ENCODE results near the gene PDE1C.

Gene PDE1C

DNA sequence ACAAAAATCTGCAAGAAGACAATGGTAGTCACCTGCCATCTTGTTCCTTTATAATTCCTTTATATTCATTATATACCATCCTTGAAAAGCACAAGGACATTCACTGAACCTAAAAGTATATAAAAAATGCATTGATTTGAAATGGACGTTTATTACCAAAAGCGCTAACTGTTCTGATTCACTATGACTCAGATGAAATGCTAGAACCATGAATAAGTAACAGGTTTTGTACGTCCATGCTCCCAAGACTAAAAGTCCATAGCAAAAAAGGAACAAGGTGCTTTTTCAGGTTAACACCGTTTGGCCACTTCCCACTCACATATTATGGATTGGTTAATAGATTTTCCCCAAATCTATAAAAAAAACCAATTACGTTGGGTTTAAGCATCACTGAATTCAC, 273.8 kb downstream of the PDE1C start:
- H3K27ac ChIP-seq: no peak overlapping the region
- TF ChIP-seq, protein P1, sequence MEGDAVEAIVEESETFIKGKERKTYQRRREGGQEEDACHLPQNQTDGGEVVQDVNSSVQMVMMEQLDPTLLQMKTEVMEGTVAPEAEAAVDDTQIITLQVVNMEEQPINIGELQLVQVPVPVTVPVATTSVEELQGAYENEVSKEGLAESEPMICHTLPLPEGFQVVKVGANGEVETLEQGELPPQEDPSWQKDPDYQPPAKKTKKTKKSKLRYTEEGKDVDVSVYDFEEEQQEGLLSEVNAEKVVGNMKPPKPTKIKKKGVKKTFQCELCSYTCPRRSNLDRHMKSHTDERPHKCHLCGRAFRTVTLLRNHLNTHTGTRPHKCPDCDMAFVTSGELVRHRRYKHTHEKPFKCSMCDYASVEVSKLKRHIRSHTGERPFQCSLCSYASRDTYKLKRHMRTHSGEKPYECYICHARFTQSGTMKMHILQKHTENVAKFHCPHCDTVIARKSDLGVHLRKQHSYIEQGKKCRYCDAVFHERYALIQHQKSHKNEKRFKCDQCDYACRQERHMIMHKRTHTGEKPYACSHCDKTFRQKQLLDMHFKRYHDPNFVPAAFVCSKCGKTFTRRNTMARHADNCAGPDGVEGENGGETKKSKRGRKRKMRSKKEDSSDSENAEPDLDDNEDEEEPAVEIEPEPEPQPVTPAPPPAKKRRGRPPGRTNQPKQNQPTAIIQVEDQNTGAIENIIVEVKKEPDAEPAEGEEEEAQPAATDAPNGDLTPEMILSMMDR (IDR thresholded peaks at IDR 0.05): no peak
- TF ChIP-seq ZFX (IDR thresholded peaks at IDR 0.05; ENCODE audit: borderline replicate concordance): no peak

DNA sequence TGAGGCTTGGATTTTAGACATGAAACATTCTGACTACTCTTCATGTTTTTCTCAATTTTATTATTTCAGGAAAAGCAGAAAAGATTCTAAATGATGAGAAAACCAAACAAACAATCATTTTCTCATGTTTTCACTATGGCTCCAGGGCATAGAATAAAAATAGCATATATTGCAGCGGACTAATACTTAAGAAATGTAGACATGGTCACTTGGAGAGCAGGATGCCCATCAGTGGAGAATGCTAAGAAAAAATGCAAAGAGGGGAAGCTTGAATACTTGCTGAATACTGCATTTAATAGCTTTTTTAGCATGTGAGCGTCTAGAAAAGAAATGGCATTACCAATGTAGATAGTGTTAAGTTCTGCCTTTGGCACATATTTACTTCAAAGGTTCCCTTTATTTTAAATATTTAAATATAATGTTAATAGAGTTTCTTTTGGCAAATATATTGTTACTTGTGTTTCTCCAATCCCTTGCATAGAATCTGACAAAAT, 275.3 kb downstream of the PDE1C start:
- H3K27ac ChIP-seq: no peak overlapping the region
- TF ChIP-seq ZFX (IDR thresholded peaks at IDR 0.05; ENCODE audit: borderline replicate concordance): no peak
- TF ChIP-seq, protein P1 (IDR thresholded peaks at IDR 0.05): no peak

DNA sequence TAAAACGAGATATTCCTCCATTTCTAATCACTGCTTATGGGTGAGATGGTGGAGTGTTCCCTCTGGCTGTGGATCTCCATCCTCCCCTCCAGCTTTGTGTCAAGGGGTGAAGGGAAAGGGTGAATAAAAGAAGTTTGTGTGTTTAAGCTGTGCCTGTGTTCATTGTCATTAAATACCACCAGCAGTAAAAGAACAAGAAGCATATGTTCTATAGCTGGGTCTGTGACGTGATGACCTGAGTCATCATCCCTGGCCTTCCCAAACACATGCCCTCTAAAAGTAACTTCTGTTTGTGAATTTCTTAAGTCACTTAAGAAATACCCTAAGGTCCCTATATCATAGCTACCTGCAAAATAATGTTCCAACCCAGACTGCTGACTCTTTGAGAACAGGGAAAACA, 278.3 kb downstream of the PDE1C start:
- TF ChIP-seq, protein P1 (IDR thresholded peaks at IDR 0.05): no peak
- no peak for TF ChIP-seq ZFX (IDR thresholded peaks at IDR 0.05; ENCODE audit: borderline replicate concordance)
- H3K27ac ChIP-seq: no peak overlapping the region

DNA sequence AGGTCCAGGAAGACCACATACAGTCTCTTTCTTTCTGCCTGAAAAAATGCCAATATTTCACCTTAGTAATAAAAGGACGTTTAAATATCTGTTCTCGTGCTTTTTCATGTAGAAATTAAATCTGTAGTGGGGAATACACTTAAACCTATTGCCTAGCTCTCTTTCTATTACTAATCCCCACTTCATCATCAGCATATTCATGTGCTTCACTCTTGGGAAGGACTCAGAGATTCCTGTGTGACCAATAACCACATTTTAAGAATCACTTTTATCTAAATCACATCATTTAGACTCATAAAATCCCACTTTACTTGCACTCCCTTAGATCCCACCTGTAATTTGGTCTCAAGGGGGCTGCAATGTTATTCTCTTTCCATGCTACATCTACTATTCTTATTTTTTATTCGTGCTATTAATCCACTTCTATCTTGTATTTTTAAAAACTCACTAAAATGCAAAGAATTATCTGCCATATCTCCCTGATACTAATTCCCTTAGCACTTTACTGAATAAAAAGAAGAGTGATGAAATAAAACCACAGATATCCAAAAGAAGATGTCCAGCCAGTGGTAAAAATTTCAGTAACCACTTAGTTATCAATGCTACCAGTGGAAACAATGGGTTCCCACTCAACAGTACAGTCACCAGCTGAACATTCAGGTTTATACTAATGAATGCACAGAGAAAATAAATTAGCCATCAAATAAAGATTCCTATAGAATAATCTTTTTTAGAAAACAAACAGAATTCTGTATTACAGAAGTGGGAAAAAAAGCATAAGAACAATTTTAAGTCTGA, 281.1 kb downstream of the PDE1C start:
- TF ChIP-seq, protein P1 (IDR thresholded peaks at IDR 0.05): no peak
- no peak overlapping the region for H3K27ac ChIP-seq

DNA sequence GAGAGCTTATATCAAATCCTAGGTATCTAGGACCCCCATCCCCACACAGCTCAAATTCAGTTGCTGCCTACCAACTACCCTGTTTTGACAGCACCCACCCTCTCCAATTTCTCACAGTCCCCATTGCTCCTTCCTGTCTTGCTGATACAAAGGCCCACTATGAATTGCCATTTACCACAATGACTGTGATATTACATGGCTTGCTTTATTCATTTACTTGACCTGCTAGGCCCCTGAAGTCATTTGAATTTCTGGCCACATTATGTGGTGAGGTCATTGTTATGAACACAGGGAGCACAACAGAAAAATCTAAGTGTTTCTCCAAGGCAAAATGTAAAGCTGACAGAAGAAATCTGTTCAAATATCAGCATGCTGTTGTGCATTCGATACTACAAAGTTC, 281.8 kb downstream of the PDE1C start:
- TF ChIP-seq, protein P1 (IDR thresholded peaks at IDR 0.05): no peak
- TF ChIP-seq ZFX (IDR thresholded peaks at IDR 0.05; ENCODE audit: borderline replicate concordance): no peak
- H3K27ac ChIP-seq: no peak overlapping the region

DNA sequence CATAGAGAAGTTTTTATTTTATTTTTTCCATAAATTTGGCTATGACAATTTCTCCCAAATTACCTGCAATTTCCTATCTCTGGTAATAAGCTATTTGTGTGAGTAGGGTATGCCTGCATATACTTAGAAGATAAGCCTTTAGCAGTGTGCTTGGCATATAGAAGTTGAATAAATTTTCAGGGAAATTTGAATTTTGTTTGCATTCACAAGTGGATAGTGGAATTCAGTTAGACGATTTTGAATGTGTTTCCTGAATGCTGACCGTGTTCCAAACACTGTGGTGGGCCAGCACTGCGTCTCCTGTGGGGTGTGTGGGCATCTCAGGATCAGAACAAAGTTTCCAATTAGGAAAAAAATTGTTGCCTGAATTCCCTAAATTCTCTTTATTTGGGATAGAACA, 283.9 kb downstream of the PDE1C start:
- no peak overlapping the region for H3K27ac ChIP-seq
- TF ChIP-seq, protein P1 (IDR thresholded peaks at IDR 0.05): no peak
- TF ChIP-seq ZFX (IDR thresholded peaks at IDR 0.05; ENCODE audit: borderline replicate concordance): no peak

DNA sequence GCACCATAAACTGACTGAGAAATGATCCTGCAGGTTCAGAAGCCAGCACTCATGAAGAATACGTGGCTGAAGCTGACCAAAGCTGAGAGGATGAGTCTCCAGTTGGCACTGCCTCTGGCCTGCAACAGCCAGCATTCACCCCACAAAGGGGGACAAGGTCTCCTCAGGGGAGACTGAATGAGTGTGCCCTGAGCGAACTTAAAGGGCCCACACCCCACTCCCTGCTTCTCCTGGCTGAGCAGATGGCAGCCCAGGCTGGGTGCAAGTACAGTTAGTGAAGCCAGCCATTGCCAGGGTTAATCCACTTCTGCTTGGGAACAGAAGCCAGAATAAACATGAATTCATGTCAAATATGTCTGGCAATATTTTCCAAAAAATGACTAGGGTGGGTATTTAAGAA, 285.1 kb downstream of the PDE1C start:
- H3K27ac ChIP-seq: no peak overlapping the region
- TF ChIP-seq, protein P1 (IDR thresholded peaks at IDR 0.05): no peak
- TF ChIP-seq ZFX (IDR thresholded peaks at IDR 0.05; ENCODE audit: borderline replicate concordance): no peak
